DOHH2 (cell line): ENCODE results near the gene FTCD.

ENCODE experiments used
- CTCF ChIP-seq: fragments of 200-600 bp; sonication (generic); IDR thresholded peaks from one replicate; pipeline ENCODE4 v1.5.1; 2014; ENCODE audit warnings: antibody characterized with exemption, mild to moderate bottlenecking, low read depth, low read length; ENCODE audit not compliant: poor library complexity, severe bottlenecking
- EZH2phosphoT487 ChIP-seq: fragments of 200-600 bp; sonication (generic); IDR thresholded peaks from 2 replicates; pipeline ENCODE4 v1.6.1; 2017; ENCODE audit warnings: borderline replicate concordance, mild to moderate bottlenecking, antibody characterized with exemption, low read length, moderate library complexity, mixed read lengths

- TF ChIP-seq CTCF (no peak), EZH2phosphoT487 (no peak)
Measured at GRCh38 chr21:46091631-46092025, 63.8 kb downstream of the FTCD start.
